Fibroblast of the aortic adventitia (primary cell): ENCODE data around the gene DCHS1. TPM values are rescaled to one million over a fixed set of nuclear protein-coding genes. Genes with fewer than 3 reads are reported as not detected.

Experiments used
- DNase-seq: peaks from one replicate; pipeline ENCODE4 v3.0.0-alpha.2; 2010; ENCODE audit warnings: low read depth
- H3K4me3 ChIP-seq: 2 replicates; pipeline ENCODE4 v1.5.1; 2011; ENCODE audit warnings: low read depth, mild to moderate bottlenecking, control low read depth, low read length, moderate library complexity
- total RNA-seq: library from RNA; depleted of rRNA; stranded (reverse); fragments of >200 nt; gene quantifications from 2 replicates; pipeline ENCODE4 v1.2.3, GENCODE V29; 2012; ENCODE audit warnings: low replicate concordance
- TF ChIP-seq, protein P1 (sequence below): IDR thresholded peaks from 2 replicates; pipeline ENCODE4 v1.5.1; 2011; ENCODE audit warnings: mild to moderate bottlenecking, low read length, control low read depth, inconsistent platforms; ENCODE audit not compliant: insufficient read depth

Gene DCHS1
- total RNA-seq, 1 donor: 19.0 TPM

DNA sequence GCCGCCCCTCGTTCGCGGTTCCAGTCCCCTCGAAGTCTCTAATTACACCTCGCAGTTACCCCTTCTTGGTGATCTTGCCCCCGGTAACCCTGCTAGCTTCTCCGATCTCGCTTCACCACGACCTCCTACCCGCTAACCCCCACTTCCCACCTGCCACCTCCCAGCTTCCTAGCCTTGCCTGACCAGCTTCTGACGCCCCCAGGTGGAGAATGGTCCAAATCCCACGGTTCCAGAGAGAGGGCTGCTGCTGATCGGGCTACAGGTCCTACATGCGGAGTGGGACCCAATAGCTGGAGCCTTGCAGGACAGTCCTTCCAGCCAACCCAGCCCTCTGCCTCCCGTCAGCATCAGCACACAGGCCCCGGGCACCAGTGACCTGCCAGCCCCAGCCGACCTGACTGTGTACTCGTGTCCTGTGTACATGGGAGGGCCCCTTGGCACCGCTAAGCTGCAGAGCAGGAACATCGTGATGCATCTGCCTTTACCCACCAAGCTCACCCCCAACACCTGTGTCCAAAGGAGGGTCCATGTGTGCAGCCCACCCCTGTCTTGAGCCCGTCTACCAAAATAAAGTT is 84.1 kb downstream of the DCHS1 start:
- no peak for DNase-seq
- H3K4me3 ChIP-seq: no peak overlapping the region
- TF ChIP-seq, protein P1, sequence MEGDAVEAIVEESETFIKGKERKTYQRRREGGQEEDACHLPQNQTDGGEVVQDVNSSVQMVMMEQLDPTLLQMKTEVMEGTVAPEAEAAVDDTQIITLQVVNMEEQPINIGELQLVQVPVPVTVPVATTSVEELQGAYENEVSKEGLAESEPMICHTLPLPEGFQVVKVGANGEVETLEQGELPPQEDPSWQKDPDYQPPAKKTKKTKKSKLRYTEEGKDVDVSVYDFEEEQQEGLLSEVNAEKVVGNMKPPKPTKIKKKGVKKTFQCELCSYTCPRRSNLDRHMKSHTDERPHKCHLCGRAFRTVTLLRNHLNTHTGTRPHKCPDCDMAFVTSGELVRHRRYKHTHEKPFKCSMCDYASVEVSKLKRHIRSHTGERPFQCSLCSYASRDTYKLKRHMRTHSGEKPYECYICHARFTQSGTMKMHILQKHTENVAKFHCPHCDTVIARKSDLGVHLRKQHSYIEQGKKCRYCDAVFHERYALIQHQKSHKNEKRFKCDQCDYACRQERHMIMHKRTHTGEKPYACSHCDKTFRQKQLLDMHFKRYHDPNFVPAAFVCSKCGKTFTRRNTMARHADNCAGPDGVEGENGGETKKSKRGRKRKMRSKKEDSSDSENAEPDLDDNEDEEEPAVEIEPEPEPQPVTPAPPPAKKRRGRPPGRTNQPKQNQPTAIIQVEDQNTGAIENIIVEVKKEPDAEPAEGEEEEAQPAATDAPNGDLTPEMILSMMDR: no peak

Other genes with a start within 250 kb of the DCHS1 start
- 41.8 and 52.4 TPM in 2 replicates for gene APBB1, start 236.7 kb downstream of the DCHS1 start, total RNA-seq
- 1.2 TPM in 1 of 2 replicates, not detected in the other for gene HPX, start 214.8 kb downstream of the DCHS1 start, total RNA-seq
- gene TRIM3, start 181.9 kb downstream of the DCHS1 start, total RNA-seq: 18.9 and 23.8 TPM in 2 replicates
- gene ARFIP2, start 174.5 kb downstream of the DCHS1 start, total RNA-seq: 45.7 and 49.1 TPM in 2 replicates
- gene TIMM10B, start 174.3 kb downstream of the DCHS1 start, total RNA-seq: 30.1 and 41.8 TPM in 2 replicates
- 6.7 and 8.2 TPM in 2 replicates for gene DNHD1, start 158.5 kb downstream of the DCHS1 start, total RNA-seq
- 8.2 and 10.2 TPM in 2 replicates for gene RRP8, start 52.2 kb downstream of the DCHS1 start, total RNA-seq
- gene ILK, start 52.0 kb downstream of the DCHS1 start, total RNA-seq: 115 and 145 TPM in 2 replicates
- 46.3 and 101 TPM in 2 replicates for gene TAF10, start 43.6 kb downstream of the DCHS1 start, total RNA-seq
- gene TPP1, start 36.4 kb downstream of the DCHS1 start, total RNA-seq: 49.3 and 60.2 TPM in 2 replicates
- 26.6 and 49.1 TPM in 2 replicates for gene MRPL17, start 27.5 kb upstream of the DCHS1 start, total RNA-seq
- 0.09 and 0.33 TPM in 2 replicates for gene OR2AG2, start 116.2 kb upstream of the DCHS1 start, total RNA-seq
- gene OR2AG1, start 127.2 kb upstream of the DCHS1 start, total RNA-seq: not detected in 2 replicates
- 0.27 and 0.33 TPM in 2 replicates for gene OR6A2, start 143.9 kb upstream of the DCHS1 start, total RNA-seq
- gene OR10A5, start 189.9 kb upstream of the DCHS1 start, total RNA-seq: not detected in 2 replicates
- gene OR10A2, start 207.2 kb upstream of the DCHS1 start, total RNA-seq: not detected in 2 replicates
- gene OR10A4, start 220.8 kb upstream of the DCHS1 start, total RNA-seq: not detected in 2 replicates
- 0.09 TPM in 1 of 2 replicates, not detected in the other for gene OR2D2, start 236.7 kb upstream of the DCHS1 start, total RNA-seq